GM10248 (cell line): ENCODE measurements around the gene SERAC1.
"Not testable (repeated sequence)": the region's sequence is repeated elsewhere in the genome, so short reads cannot be mapped to it uniquely, and the experiment has no call there.

Experiments used
- CTCF ChIA-PET: fragments of 300-600 bp; sonication (Branson Sonifier 250); formaldehyde crosslinking; extraction: SDS; loops from one replicate; lab custom pipeline; 2021; ENCODE audit warnings: antibody characterized with exemption; lab: Yijun Ruan, JAX
- POLR2A ChIA-PET: fragments of 350-650 bp; sonication (Branson Sonifier 250); formaldehyde crosslinking; extraction: SDS; loops from one replicate; lab custom pipeline; 2020; ENCODE audit warnings: antibody characterized with exemption; lab: Yijun Ruan, JAX
- DNase-seq: peaks from one replicate; pipeline ENCODE4 v3.0.0; 2012; ENCODE audit errors: extremely low spot score
- TF ChIP-seq, protein P1 (sequence below): IDR thresholded peaks from 2 replicates; pipeline ENCODE4 v1.5.1; 2012; ENCODE audit warnings: mild to moderate bottlenecking, low read depth; ENCODE audit errors: extremely low read depth, missing control alignments, control extremely low read depth

Gene SERAC1

DNA sequence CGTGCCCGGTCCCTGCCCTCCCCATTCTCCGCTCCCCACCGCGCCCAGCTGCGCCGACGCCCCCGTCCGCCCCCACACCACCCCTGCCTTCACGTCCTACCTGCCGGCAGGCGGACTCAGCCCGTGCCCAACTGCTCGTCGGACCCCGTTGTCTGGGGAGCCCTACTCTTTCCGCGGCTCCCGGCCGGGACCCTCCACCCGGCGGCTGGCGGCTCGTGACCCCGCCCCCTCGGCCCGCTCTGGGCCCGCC is at the start of gene SERAC1:
TSS of gene SERAC1 (minus strand) at position 223 of the 250 bp plus-strand sequence. CDS start 9,899 bp downstream, outside the sequence.
- DNase-seq, result no peak
- TF ChIP-seq, protein P1, sequence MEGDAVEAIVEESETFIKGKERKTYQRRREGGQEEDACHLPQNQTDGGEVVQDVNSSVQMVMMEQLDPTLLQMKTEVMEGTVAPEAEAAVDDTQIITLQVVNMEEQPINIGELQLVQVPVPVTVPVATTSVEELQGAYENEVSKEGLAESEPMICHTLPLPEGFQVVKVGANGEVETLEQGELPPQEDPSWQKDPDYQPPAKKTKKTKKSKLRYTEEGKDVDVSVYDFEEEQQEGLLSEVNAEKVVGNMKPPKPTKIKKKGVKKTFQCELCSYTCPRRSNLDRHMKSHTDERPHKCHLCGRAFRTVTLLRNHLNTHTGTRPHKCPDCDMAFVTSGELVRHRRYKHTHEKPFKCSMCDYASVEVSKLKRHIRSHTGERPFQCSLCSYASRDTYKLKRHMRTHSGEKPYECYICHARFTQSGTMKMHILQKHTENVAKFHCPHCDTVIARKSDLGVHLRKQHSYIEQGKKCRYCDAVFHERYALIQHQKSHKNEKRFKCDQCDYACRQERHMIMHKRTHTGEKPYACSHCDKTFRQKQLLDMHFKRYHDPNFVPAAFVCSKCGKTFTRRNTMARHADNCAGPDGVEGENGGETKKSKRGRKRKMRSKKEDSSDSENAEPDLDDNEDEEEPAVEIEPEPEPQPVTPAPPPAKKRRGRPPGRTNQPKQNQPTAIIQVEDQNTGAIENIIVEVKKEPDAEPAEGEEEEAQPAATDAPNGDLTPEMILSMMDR, result no peak
- ChIA-PET POLR2A (no interaction called here), CTCF (no interaction called here)

DNA sequence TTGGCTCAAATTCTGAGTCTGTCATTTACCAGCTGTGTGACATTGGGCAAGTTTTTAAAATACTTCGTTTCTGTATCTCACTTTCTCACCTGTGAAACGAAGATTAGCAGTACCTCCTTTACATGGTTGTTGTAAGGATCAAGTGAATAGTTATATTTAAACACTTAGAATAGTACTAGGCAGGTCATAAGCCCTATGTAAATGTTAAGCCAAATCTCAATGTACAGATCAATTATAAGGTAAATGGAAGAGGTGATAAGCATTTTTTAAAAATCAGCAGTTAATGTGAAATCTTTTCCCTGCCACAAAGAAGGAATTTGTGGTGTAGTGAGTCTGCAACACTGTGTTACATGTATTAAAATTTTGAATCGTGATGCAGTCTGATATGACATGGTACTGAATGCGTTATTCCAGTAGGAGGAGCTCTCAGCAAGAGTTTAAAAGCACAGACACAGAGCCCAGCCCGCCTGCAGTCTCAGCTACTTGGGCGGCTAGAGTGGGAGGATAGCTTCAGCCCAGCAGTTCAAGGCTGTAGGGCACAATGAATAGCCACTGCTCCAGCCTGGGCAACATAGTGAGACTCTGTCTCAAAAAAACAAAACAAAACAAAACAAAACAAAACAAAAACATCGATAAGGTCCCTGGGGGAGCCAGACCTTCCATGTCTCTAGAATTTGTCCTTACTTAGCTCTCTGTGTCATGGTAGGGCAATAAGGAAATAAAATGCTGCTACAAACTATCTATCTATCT is 46.0 kb upstream of the SERAC1 start:
- TF ChIP-seq, protein P1, result peak; percentile 83
- ChIA-PET POLR2A (no interaction called here), CTCF (interaction anchor here (0.5 to 3.6 kb wide), 66 partner anchors 10 to 937 kb away, joined by 3 to 41 read pairs (median 4); partner anchors contain the start of gene SYTL3)
- DNase-seq, result peak; percentile 73

DNA sequence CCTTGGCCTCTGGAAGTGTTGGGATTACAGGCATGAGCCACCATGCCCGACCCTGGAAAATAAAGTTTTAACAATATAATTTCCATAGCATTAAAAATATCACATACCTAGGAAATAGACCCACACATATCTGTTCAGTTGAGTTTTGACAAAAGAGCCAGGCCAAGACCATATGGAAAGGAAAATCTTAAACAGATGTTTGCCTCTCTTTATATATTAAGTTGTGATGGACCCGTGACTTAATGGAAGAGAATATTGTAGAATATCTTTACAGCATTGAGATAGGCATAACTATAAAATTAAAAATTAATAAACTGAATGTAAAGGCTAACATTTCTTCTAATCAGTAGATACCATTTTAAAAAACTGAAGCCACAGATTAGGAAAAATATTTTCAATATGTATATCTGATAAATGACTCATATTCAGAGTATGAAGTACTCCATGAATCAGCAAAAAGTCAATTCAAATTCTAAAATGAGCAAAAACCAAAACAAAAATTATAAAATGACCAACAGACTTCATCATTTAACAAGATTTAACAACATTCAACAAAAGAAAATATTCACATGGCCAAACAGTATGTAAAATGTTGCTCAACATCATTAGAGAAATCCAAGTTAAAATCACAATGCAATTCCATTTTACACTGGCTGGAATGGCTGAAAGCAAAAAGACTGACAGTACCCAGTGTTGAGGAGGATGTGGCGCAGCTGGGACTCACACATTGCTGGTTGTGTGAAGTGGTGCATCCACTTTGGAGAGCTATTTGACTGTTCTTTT is 43.4 kb upstream of the SERAC1 start:
- DNase-seq, result no peak
- TF ChIP-seq, protein P1, result no peak
- ChIA-PET POLR2A (interaction anchor here (0.6 kb wide), 1 partner anchor 410 kb away, joined by 3 read pairs; no protein-coding TSS in a partner anchor), CTCF (interaction anchor here (0.6 to 3.6 kb wide), 7 partner anchors 10 to 458 kb away, joined by 3 to 25 read pairs (median 4); partner anchors contain the start of gene SYTL3)

DNA sequence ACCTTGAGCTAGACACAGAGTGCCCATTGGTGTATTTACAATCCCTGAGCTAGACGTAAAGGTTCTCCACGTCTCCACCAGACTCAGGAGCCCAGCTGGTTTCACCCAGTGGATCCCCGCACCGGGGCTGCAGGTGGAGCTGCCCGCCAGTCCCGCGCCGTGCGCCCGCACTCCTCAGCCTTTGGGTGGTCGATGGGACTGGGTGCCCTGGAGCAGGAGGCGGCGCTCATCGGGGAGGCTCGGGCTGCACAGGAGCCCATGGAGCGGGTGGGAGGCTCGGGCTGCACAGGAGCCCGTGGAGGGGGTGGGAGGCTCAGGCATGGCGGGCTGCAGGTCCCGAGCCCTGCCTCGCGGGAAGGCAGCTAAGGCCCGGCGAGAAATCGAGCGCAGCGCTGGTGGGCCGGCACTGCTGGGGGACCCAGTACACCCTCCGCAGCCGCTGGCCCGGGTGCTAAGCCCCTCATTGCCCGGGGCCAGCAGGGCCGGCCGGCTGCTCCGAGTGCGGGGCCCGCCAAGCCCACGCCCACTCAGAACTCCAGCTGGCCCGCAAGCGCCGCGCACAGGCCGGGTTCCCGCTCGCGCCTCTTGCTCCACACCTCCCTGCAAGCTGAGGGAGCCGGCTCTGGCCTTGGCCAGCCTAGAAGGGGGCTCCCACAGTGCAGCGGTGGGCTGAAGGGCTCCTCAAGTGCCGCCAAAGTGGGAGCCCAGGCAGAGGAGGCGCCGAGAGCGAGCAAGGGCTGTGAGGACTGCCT is 41.7 kb upstream of the SERAC1 start:
- ChIA-PET CTCF (interaction anchor here (0.7 to 2.5 kb wide), 6 partner anchors 11 to 762 kb away, joined by 3 to 15 read pairs (median 3); no protein-coding TSS in a partner anchor), POLR2A (interaction anchor here (0.6 kb wide), 1 partner anchor 748 kb away, joined by 3 read pairs; no protein-coding TSS in a partner anchor)
- DNase-seq, result not testable (repeated sequence)

DNA sequence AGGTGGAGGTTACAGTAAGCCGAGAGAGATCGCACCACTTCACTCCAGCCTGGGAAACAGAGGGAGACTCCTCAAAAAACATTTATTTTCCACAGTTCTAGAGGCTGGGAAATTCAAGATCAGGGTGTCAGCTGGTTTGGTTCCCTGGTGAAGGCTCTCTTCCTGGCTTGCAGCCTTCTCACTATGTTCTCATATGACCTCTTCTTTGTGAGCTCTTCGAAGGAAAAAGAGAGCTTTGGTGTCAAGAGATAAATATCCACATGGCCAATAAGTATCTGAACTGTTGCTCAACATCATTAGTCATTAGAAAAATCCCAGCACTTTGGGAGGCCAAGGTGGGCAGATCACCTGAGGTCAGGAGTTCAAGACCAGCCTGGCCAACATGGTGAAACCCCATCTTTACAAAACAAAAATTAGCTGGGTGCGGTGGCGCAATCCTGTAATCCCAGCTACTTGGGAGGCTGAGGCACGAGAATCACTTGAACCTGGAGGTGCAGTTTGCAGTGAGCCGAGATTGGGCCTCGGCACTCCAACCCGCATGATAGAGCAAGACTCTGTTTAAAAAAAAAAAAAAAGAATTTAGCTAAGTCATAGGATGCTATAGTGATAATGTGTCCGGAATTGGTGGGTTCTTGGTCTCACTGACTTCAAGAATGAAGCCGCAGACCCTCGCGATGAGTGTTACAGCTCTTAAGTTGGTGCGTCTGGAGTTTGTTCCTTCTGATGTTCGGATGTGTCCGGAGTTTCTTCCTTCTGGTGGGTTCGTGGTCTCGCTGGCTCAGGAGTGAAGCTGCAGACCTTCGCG is 40.4 kb upstream of the SERAC1 start:
- POLR2A ChIA-PET, DNase-seq: not testable (repeated sequence)
- CTCF ChIA-PET, result interaction anchor here (0.7 to 2.5 kb wide), 11 partner anchors 10 to 496 kb away, joined by 3 to 15 read pairs (median 3); no protein-coding TSS in a partner anchor

DNA sequence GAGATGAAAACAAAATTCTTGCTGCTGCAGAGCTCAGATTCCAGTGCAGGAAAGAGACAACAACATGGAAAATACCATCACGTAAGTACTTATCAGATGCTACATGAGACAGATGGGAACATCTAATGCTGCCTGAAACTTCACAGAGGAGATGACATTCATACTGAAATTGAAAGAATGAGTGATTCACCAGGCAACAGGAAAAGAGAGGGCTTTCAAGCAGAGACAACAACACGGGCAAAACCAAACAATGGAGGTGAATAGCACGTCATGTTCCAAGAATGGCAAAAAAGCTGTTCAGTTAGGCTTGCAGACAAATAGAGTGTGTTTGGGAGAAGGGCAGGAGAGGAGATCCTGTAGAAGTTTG is 39.3 kb upstream of the SERAC1 start:
- ChIA-PET POLR2A (no interaction called here), CTCF (interaction anchor here (0.8 to 2.5 kb wide), 5 partner anchors 10 to 311 kb away, joined by 3 to 15 read pairs (median 6); no protein-coding TSS in a partner anchor)
- TF ChIP-seq, protein P1, result no peak
- peak; percentile 75 for DNase-seq
